ENCODE measurements around the gene COMMD4. TPM values are rescaled to one million over a fixed set of nuclear protein-coding genes. Genes with fewer than 3 reads are reported as not detected.
A peak's percentile ranks its signal among the peaks of the same experiment; 100 is the strongest.
"Not testable (repeated sequence)": the region's sequence is repeated elsewhere in the genome, so short reads cannot be mapped to it uniquely, and the experiment has no call there.

Gene COMMD4
- total RNA-seq, 2 experiments from 2014 or later = 67.1 to 72.3 TPM

GRCh38 chr15:75335313-75335704 is 554 bp upstream of the COMMD4 start:
- no peak for TF ChIP-seq CTCF (IDR thresholded peaks at IDR 0.05)
- no peaks in the 10 kb centered on the region for H3K9me3 Mint-ChIP-seq
- ChIA-PET POLR2A (interaction anchor here (0.6 kb wide), 1 partner anchor 720 kb away, joined by 4 read pairs; the partner anchor contains the start of gene CLK3), CTCF (interaction anchor here (0.9 kb wide), 1 partner anchor 33 kb away, joined by 3 read pairs; no protein-coding TSS in a partner anchor)
- no peaks in the 10 kb centered on the region for H3K27me3 Mint-ChIP-seq
- peak overlapping the region; percentile 93 for H3K4me3 Mint-ChIP-seq
- ATAC-seq (peak; percentile 8), DNase-seq (no peak)
- peak overlapping the region; percentile 91 for H3K27ac Mint-ChIP-seq
- intact Hi-C loops (cut with micrococcal nuclease) = no loop called here
- peaks cover 18% of the 10 kb centered on the region for H3K4me1 Mint-ChIP-seq (ENCODE audit: low read depth)
- H3K36me3 Mint-ChIP-seq (ENCODE audit: low read depth) = peaks cover 3% of the 10 kb centered on the region

- ATAC-seq = no peak
- Mint-ChIP-seq H3K36me3 (ENCODE audit: low read depth) (peaks cover 10% of the 10 kb centered on the region), H3K27me3 (no peaks in the 10 kb centered on the region), H3K4me3 (no peak overlapping the region), H3K4me1 (ENCODE audit: low read depth) (peaks cover 18% of the 10 kb centered on the region), H3K27ac (no peak overlapping the region), H3K9me3 (no peaks in the 10 kb centered on the region)
- CTCF ChIA-PET = no interaction called here
- POLR2A ChIA-PET = no interaction called here
- no peak for DNase-seq
- intact Hi-C loops (cut with micrococcal nuclease) = no loop called here
- no peak for TF ChIP-seq CTCF (IDR thresholded peaks at IDR 0.05)
These were observed 2.9 kb downstream of the COMMD4 start for GRCh38 chr15:75338661-75339240.

DNA sequence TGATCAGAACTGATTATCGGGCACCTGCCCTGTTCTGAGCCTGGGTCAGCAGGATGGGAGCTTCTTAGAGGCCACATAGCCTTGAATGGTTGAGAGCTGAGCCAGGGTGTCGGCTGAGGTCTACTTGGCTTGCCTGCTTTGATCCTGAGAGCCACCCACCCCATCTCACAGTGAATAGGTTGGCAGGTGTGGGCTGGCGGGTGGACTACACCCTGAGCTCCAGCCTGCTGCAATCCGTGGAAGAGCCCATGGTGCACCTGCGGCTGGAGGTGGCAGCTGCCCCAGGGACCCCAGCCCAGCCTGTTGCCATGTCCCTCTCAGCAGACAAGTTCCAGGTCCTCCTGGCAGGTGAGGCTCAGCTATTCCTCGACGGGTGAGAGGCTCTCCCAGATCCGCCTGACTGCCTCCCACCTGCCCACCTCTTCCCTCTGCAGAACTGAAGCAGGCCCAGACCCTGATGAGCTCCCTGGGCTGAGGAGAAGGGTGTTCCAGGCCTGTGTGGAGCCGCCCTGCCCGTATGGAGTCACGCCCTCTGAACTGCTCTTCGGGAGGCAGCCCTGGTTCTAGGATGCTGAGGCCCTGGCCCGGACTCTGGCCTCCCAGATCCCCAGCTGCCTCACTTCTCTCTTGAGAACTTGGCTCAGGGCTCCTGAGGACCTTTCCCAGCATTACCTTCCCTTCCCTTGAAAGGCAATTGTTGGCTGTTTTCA is 3.8 kb downstream of the COMMD4 start:
- ChIA-PET CTCF (no interaction called here), POLR2A (no interaction called here)
- intact Hi-C loops (cut with micrococcal nuclease) = no loop called here
- Mint-ChIP-seq H3K36me3 (ENCODE audit: low read depth) (peaks cover 10% of the 10 kb centered on the region), H3K27me3 (no peaks in the 10 kb centered on the region), H3K9me3 (no peaks in the 10 kb centered on the region), H3K4me3 (no peak overlapping the region), H3K27ac (no peak overlapping the region), H3K4me1 (ENCODE audit: low read depth) (peaks cover 18% of the 10 kb centered on the region)
- no peak for ATAC-seq
- no peak for TF ChIP-seq CTCF (IDR thresholded peaks at IDR 0.05)
- no peak for DNase-seq

DNA sequence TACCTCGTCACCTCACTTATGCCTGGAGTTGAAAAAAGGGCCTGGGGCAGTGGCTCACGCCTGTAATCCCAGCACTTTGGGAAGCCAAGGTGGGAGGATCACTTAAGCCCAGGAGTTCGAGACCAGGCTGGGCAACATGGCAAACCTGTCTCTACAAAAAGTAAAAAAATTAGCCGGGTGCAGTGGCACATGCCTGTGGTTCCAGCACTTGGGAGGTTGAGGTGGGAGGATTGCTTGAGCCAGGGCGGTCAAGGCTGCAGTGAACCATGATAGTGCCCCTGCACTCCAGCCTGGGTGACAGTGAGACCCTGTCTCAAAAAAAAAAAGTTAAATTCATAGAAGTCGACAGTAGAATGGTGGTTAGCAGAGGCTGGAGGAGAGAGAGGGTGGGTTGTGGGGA is 6.4 kb downstream of the COMMD4 start:
- H3K27ac Mint-ChIP-seq = no peak overlapping the region
- peaks cover 1% of the 10 kb centered on the region for H3K27me3 Mint-ChIP-seq
- TF ChIP-seq CTCF (IDR thresholded peaks at IDR 0.05) = no peak
- no peak overlapping the region for H3K4me3 Mint-ChIP-seq
- ChIA-PET POLR2A (no interaction called here), CTCF (no interaction called here)
- peaks cover 8% of the 10 kb centered on the region for H3K4me1 Mint-ChIP-seq (ENCODE audit: low read depth)
- ATAC-seq (no peak), DNase-seq (no peak)
- H3K36me3 Mint-ChIP-seq (ENCODE audit: low read depth) = peaks cover 11% of the 10 kb centered on the region
- intact Hi-C loops (cut with micrococcal nuclease) = no loop called here
- no peaks in the 10 kb centered on the region for H3K9me3 Mint-ChIP-seq

GRCh38 chr15:75343953-75344352 is 8.1 kb downstream of the COMMD4 start:
- H3K27ac Mint-ChIP-seq; CTCF ChIA-PET; POLR2A ChIA-PET; intact Hi-C loops (cut with micrococcal nuclease); ATAC-seq; H3K27me3 Mint-ChIP-seq; H3K9me3 Mint-ChIP-seq; DNase-seq; H3K4me3 Mint-ChIP-seq: not testable (repeated sequence)
- peaks cover 10% of the 10 kb centered on the region for H3K4me1 Mint-ChIP-seq (ENCODE audit: low read depth)
- peaks cover 16% of the 10 kb centered on the region for H3K36me3 Mint-ChIP-seq (ENCODE audit: low read depth)
